Lower leg skin (tissue), 4 donors: ENCODE results near the gene TMPRSS3. TPM values are rescaled to one million over a fixed set of nuclear protein-coding genes. Genes with fewer than 3 reads are reported as not detected.

Experiments used
- DNase-seq, 2 donors: peaks; one replicate each; pipeline ENCODE4 v3.0.0-alpha.2; 2019; ENCODE audit warnings: low spot score in 2 of 2
- H3K4me3 ChIP-seq: fragments of 200-600 bp; sonication (generic); 2 replicates; pipeline ENCODE4 v1.5.1; 2017; ENCODE audit warnings: mild to moderate bottlenecking, low read depth; ENCODE audit not compliant: poor library complexity, severe bottlenecking
- POLR2A ChIP-seq, 2 donors: fragments of 450-650 bp; IDR thresholded peaks; one replicate each; pipeline ENCODE4 v1.6.1; 2016 to 2017; ENCODE audit warnings: antibody characterized with exemption in 2 of 2, mild to moderate bottlenecking in 1 of 2, moderate library complexity in 1 of 2
- WGBS, 2 donors: methylation state at CpG; one replicate each; pipeline ENCODE4 v1.1.5; 2018; 5-methylcytosine and 5-hydroxymethylcytosine counted together
- intact Hi-C: fragments of 100-400 bp; cut with DNase I; formaldehyde crosslinking; loops from one replicate; pipeline ENCODE4 v1.15.0; 2023; ENCODE audit warnings: low total_unique reads
- total RNA-seq, 4 donors: library from RNA; depleted of rRNA; stranded (reverse); fragments of >200 nt; gene quantifications; one replicate each; pipeline ENCODE4 v1.1.0, GENCODE V29; 2016
- TF ChIP-seq, protein P1 (sequence below), 3 donors: fragments of 450-650 bp; IDR thresholded peaks; one replicate each; pipeline ENCODE4 v1.5.1; 2016; ENCODE audit warnings: antibody characterized with exemption in 3 of 3, mild to moderate bottlenecking in 3 of 3, moderate library complexity in 2 of 3

The TMPRSS3 gene
- total RNA-seq, 4 donors from 2014 or later: 0.19 to 0.78 (median 0.36) TPM

DNA sequence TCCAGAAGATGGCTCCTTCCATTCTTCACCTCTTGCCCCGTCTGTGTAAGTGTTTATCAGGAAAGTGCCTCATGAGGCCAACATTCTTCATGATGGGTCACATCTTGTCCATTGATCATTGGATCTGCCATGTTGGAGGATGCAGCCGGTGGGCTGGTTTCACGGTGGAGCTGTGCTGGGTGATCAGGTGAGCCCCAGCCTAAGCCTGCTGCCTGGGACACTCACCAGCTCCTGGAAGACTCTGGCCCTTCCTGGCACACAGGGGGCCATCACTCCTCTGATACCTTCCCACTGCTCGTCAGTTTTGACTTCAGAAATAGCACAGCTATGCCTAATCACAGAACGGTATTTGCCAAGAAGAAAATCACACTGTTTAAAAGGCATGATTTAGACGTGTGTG, 46.1 kb upstream of the TMPRSS3 start:
- intact Hi-C loops: loop anchor here (10.0 kb wide), 1 partner anchor 127 kb away; the partner anchor contains the start of gene TFF3
- no peak overlapping the region for H3K4me3 ChIP-seq
- DNase-seq: no peak
- 66 to 80% methylated on average over 6 of the region's 6 CpGs for WGBS, 2 donors
- TF ChIP-seq POLR2A (IDR thresholded peaks at IDR 0.05): no peak

DNA sequence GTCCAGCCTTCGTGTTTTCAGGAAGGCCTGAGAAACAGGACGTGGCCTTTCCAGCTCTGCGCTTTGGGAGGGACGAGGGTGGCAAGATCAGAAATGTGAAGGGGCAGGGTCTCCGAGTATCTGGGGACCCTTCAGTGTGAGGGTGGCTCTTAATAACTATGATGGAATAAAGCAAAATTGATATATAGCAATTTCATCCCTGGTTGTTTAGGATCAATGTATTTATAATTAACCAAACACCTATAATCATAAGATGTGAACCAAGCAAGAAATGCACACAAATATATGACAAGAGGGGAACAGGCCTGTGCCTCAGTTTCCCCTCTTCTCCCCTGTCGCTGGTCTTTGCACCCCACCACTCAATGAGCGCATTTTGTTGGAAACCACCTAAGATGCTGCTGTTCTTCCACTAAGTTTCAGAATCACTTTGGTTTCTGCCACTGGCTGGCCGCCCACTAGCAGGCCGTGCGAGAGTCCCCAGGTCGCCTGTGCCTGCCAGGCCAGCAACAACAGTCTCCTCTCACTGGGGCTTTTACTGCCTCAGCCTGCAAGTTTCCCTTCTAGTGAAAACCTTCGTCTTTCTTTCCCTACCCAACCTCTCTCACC, 44.4 kb upstream of the TMPRSS3 start:
- intact Hi-C loops: loop anchor here (10.0 kb wide), 1 partner anchor 125 kb away; the partner anchor contains the start of gene TFF3
- no peak overlapping the region for H3K4me3 ChIP-seq
- TF ChIP-seq, protein P1, sequence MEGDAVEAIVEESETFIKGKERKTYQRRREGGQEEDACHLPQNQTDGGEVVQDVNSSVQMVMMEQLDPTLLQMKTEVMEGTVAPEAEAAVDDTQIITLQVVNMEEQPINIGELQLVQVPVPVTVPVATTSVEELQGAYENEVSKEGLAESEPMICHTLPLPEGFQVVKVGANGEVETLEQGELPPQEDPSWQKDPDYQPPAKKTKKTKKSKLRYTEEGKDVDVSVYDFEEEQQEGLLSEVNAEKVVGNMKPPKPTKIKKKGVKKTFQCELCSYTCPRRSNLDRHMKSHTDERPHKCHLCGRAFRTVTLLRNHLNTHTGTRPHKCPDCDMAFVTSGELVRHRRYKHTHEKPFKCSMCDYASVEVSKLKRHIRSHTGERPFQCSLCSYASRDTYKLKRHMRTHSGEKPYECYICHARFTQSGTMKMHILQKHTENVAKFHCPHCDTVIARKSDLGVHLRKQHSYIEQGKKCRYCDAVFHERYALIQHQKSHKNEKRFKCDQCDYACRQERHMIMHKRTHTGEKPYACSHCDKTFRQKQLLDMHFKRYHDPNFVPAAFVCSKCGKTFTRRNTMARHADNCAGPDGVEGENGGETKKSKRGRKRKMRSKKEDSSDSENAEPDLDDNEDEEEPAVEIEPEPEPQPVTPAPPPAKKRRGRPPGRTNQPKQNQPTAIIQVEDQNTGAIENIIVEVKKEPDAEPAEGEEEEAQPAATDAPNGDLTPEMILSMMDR (IDR thresholded peaks at IDR 0.05): no peak
- no peak for TF ChIP-seq POLR2A (IDR thresholded peaks at IDR 0.05)
- no peak for DNase-seq
- 85 to 86% methylated on average over 12 of the region's 12 CpGs for WGBS, 2 donors

DNA sequence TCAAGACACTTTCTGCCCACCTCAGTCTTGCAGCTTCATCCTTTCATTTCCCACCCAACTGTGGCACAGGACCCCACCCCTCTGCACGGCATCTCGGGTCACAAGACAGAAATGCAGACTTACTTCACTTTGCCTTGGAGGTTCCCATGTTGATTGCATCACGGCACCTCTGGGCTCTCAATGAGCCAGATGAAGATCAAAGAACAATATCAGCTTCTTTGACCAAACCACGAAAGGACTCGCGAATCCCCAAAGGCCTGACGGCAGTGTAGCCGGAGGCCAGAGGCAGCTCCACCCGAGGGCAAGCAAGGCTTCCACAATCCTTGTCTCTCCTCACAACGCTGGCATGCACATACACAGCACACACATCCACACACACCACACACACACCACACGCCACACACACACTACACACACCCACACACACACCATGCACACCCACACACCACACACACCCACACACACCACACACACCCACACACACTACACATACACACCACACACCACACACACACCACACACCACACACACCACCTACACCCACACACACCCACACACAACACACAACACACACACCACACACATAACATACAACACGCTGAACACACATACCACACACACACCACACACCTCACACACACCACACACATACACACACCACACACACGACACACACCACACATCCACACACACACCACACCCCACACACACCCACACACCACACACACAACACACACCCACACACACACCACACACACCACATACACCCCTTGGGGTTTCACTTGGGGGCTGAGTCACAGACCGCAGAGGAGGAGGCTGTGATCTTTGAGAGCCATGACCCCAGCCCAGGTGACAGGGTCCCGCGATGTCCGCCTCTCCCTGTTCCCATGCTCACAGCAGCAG, 43.7 kb upstream of the TMPRSS3 start:
- 67 to 70% methylated on average over 17 of the region's 17 CpGs for WGBS, 2 donors
- TF ChIP-seq, protein P1 (IDR thresholded peaks at IDR 0.05): no peak
- TF ChIP-seq POLR2A (IDR thresholded peaks at IDR 0.05): no peak
- no peak for DNase-seq
- intact Hi-C loops: loop anchor here (10.0 kb wide), 1 partner anchor 125 kb away; the partner anchor contains the start of gene TFF3
- H3K4me3 ChIP-seq: no peak overlapping the region

DNA sequence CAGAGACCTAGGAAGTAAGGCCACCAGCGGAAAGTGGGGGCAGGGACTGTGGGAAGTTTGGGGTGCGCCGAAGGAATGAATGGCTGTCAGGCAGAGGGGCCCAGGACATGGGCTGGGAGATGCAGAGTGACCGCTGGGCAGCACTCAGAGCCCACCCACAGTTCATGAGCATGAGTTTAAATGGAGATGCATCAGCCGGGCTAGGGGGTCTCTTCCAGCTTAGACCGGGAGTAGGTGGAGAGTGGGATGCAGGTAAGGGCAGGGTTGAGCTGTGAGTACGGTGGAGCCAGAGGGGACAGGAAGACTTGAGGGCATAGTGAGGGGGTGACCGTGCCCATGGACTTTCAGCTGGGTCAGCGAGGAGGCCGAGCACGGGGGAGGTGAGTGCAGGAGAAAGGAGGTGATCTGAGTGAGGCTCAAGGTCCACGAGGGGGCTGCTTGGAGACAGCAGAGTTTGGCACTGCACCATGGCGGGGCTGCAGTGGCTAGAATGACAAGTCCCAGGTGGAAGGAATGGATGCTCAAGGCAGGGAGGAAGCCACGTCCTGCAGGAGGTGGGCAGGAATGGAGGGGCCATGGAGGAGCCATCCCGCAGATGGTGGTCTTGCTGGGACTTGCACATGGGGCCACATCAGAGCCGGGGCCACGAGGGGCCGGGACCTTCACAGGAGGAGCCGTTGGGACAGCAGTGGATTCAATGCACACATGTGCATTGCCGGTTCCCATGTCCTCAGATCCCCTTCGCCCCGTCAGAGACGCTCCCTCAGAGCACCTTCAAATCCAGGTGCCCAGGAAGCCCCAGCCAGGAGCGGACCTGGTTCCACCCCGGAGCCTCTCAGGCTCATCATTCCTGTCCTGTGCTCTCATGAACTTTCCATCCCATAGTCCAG, 42.7 kb upstream of the TMPRSS3 start:
- H3K4me3 ChIP-seq: no peak overlapping the region
- TF ChIP-seq, protein P1 (IDR thresholded peaks at IDR 0.05): no peak
- TF ChIP-seq POLR2A (IDR thresholded peaks at IDR 0.05): no peak
- DNase-seq: no peak
- intact Hi-C loops: no loop called here
- 81 to 87% methylated on average over 24 to 25 of the region's 25 CpGs for WGBS, 2 donors

- intact Hi-C loops: no loop called here
- no peak overlapping the region for H3K4me3 ChIP-seq
- no peak for DNase-seq
- TF ChIP-seq POLR2A (IDR thresholded peaks at IDR 0.05): no peak
- TF ChIP-seq, protein P1 (IDR thresholded peaks at IDR 0.05): no peak
- 33 to 46% methylated on average over 3 to 8 of the region's 8 CpGs for WGBS, 2 donors
Observed at GRCh38 chr21:42437786-42438185, 41.9 kb upstream of the TMPRSS3 start.
